SU-DHL-6 (cell line): ENCODE results near the gene NPC2.

Experiments
- H2AFZ ChIP-seq: fragments of 200-600 bp; sonication (generic); 2 replicates; pipeline ENCODE4 v1.6.1; 2014; ENCODE audit warnings: low read depth, mild to moderate bottlenecking, moderate library complexity, mixed read lengths, antibody characterized with exemption, low read length; ENCODE audit not compliant: severe bottlenecking
- H3F3A ChIP-seq: fragments of 200-600 bp; shearing (Covaris generic); 2 replicates; pipeline ENCODE4 v1.6.0; 2016; ENCODE audit warnings: antibody characterized with exemption, mild to moderate bottlenecking; ENCODE audit not compliant: insufficient read depth
- H3K27ac ChIP-seq: fragments of 200-600 bp; sonication (generic); 2 replicates; pipeline ENCODE4 v1.5.1; 2016; ENCODE audit warnings: low read depth, mild to moderate bottlenecking, low read length, moderate library complexity, mixed read lengths
- H3K27me3 ChIP-seq: fragments of 200-600 bp; sonication (generic), shearing (Covaris generic); 2 replicates; pipeline ENCODE4 v1.6.0; 2014; ENCODE audit warnings: mild to moderate bottlenecking, low read length
- H3K36me3 ChIP-seq: fragments of 200-600 bp; sonication (generic); 2 replicates; pipeline ENCODE4 v1.6.1; 2014; ENCODE audit warnings: mild to moderate bottlenecking, low read length, mixed read lengths
- H3K4me2 ChIP-seq: fragments of 300-600, 200-600 bp; shearing (Covaris generic), sonication (generic); 2 replicates; pipeline ENCODE4 v1.6.0; 2014; ENCODE audit warnings: low read length, low read depth, mild to moderate bottlenecking; ENCODE audit not compliant: poor library complexity, severe bottlenecking
- H3K4me3 ChIP-seq: fragments of 200-600 bp; sonication (generic); 2 replicates; pipeline ENCODE4 v1.5.1; 2014; ENCODE audit warnings: antibody characterized with exemption, low read length, mild to moderate bottlenecking, mixed read lengths; ENCODE audit not compliant: insufficient read depth, poor library complexity, severe bottlenecking
- H3K79me2 ChIP-seq: fragments of 200-600 bp; sonication (generic); 2 replicates; pipeline ENCODE4 v1.6.1; 2014; ENCODE audit warnings: mild to moderate bottlenecking, low read length, moderate library complexity; ENCODE audit not compliant: insufficient read depth
- H3K9ac ChIP-seq: fragments of 200-600 bp; sonication (generic); 2 replicates; pipeline ENCODE4 v1.7.0; 2014; ENCODE audit warnings: mild to moderate bottlenecking, low read length
- H3K9me2 ChIP-seq: fragments of 200-600 bp; sonication (generic); replicated peaks from 2 replicates; pipeline ENCODE4 v1.6.1; 2014; ENCODE audit warnings: low read length; ENCODE audit not compliant: insufficient read depth
- H3K9me3 ChIP-seq: fragments of 200-600 bp; sonication (generic); 2 replicates; pipeline ENCODE4 v1.6.1; 2014; ENCODE audit warnings: low read length, mixed read lengths; ENCODE audit not compliant: insufficient read depth
- H4K20me1 ChIP-seq: fragments of 200-600 bp; sonication (generic); 2 replicates; pipeline ENCODE4 v1.6.1; 2014; ENCODE audit warnings: low read depth, mild to moderate bottlenecking, antibody characterized with exemption, low read length, moderate library complexity, mixed read lengths
- EZH2phosphoT487 ChIP-seq: fragments of 200-600 bp; sonication (generic), shearing (Covaris generic); conservative IDR thresholded peaks from 2 replicates; pipeline ENCODE4 v1.6.1; 2018; ENCODE audit warnings: mild to moderate bottlenecking, antibody characterized with exemption, low read length, moderate library complexity, mixed read lengths
- TF ChIP-seq, protein P1 (sequence below): fragments of 200-600 bp; sonication (generic); IDR thresholded peaks from one replicate; pipeline ENCODE4 v1.5.1; 2017; ENCODE audit warnings: antibody characterized with exemption, mild to moderate bottlenecking, low read length, moderate library complexity; ENCODE audit not compliant: insufficient read depth, poor library complexity, severe bottlenecking

The NPC2 gene

DNA sequence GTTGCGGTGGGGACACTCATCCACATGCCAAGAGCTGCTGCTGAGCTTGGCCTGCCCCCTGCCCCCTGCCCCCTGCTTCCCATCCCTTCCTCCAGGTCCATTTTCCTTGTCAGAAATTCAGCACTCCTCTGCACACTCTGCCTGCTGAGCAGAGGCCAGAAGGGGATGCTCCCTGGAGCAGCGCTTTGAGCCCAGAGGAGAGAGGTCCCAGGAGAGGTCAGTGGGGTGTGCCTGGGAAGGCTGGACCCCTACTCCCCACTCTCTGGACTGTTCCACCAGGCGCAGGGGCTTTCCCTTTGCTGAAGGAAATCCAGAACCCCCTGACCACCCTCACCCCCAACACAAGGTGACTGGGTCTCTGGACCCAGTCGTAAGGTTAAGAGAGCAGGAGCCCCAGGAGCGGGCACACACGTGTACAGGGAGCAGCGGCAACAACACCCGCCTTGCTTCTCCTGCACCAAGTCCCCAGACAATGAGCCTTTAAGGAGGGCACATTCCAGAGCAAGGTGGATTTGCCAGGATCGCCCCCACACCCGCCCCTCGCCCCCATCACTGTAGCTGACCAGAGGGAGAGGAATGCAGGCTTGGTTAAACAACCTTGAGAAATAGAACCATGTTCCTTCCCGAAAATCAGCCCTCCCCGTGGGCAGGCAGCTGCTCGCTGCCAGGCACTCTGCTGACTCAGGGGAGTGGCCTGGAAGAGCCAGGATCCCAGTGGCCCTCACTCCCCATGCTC lies 31.1 kb upstream of the NPC2 start:
- Histone ChIP-seq H3K27ac (no peak overlapping the region), H3K79me2 (no peaks in the 10 kb centered on the region), H3K4me2 (no peak overlapping the region), H4K20me1 (no peaks in the 10 kb centered on the region), H3K36me3 (no peaks in the 10 kb centered on the region), H2AFZ (no peak overlapping the region), H3F3A (no peaks in the 10 kb centered on the region), H3K9ac (no peak overlapping the region), H3K9me2 (no peaks in the 10 kb centered on the region), H3K9me3 (no peaks in the 10 kb centered on the region), H3K4me3 (no peak overlapping the region), H3K27me3 (no peaks in the 10 kb centered on the region)
- no peak for TF ChIP-seq EZH2phosphoT487
- TF ChIP-seq, protein P1, sequence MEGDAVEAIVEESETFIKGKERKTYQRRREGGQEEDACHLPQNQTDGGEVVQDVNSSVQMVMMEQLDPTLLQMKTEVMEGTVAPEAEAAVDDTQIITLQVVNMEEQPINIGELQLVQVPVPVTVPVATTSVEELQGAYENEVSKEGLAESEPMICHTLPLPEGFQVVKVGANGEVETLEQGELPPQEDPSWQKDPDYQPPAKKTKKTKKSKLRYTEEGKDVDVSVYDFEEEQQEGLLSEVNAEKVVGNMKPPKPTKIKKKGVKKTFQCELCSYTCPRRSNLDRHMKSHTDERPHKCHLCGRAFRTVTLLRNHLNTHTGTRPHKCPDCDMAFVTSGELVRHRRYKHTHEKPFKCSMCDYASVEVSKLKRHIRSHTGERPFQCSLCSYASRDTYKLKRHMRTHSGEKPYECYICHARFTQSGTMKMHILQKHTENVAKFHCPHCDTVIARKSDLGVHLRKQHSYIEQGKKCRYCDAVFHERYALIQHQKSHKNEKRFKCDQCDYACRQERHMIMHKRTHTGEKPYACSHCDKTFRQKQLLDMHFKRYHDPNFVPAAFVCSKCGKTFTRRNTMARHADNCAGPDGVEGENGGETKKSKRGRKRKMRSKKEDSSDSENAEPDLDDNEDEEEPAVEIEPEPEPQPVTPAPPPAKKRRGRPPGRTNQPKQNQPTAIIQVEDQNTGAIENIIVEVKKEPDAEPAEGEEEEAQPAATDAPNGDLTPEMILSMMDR: no peak

DNA sequence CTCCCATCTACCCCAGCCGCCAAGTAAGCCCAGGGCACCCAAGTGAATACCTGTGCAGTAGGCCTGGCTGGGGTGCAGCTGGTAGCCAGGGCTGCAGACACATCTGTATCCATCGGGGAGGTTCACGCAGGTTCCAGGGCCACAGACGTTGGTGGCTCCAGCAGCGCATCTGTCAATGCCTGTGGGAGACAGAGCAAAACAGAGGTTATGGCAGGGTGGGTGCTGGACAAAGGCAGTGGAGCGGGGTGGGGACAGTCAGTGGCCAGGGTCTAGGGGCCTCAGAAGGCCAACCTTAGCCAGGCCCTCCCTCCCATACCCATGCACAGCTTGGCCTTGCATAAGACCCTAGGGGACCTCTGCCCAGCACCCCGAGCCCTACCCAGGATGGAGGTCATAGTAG lies 29.6 kb upstream of the NPC2 start:
- no peaks in the 10 kb centered on the region for H3K9me2 ChIP-seq
- no peaks in the 10 kb centered on the region for H3K36me3 ChIP-seq
- H3K4me2 ChIP-seq: no peak overlapping the region
- H3K27me3 ChIP-seq: no peaks in the 10 kb centered on the region
- H3K27ac ChIP-seq: no peak overlapping the region
- H4K20me1 ChIP-seq: no peaks in the 10 kb centered on the region
- no peak overlapping the region for H2AFZ ChIP-seq
- H3K79me2 ChIP-seq: no peaks in the 10 kb centered on the region
- no peak overlapping the region for H3K4me3 ChIP-seq
- no peak overlapping the region for H3K9ac ChIP-seq
- TF ChIP-seq EZH2phosphoT487: no peak
- TF ChIP-seq, protein P1: no peak
- no peaks in the 10 kb centered on the region for H3F3A ChIP-seq
- H3K9me3 ChIP-seq: no peaks in the 10 kb centered on the region

DNA sequence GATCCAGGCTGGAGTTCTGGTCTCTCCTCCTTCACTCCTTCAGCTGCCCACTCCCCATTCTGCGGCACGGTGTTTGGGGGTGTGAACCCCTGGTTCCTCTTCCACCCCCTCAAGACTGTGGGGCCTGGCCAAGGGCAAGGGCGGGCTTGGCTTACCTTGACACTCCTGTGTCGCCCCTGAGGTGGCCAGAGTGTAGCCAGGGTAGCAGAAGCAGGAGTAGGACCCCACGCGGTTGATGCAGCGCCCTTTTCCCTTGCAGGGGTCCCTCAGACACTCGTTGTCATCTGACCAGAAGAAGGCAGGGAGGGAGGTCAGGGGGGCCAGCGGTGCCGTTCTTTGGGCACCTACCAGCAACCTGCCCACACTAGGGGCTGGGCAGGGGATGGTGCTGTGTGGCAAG lies 28.7 kb upstream of the NPC2 start:
- Histone ChIP-seq H3K4me3 (no peak overlapping the region), H2AFZ (no peak overlapping the region), H3K9me2 (no peaks in the 10 kb centered on the region), H3K9ac (no peak overlapping the region), H3K27ac (no peak overlapping the region), H3K27me3 (no peaks in the 10 kb centered on the region), H3K4me2 (no peak overlapping the region), H3K9me3 (no peaks in the 10 kb centered on the region), H3F3A (no peaks in the 10 kb centered on the region), H4K20me1 (no peaks in the 10 kb centered on the region), H3K79me2 (no peaks in the 10 kb centered on the region), H3K36me3 (no peaks in the 10 kb centered on the region)
- TF ChIP-seq, protein P1: no peak
- TF ChIP-seq EZH2phosphoT487: no peak
